ENCODE data around the gene SP110.
"Not testable (repeated sequence)": the region's sequence is repeated elsewhere in the genome, so short reads cannot be mapped to it uniquely, and the experiment has no call there.

SP110 gene

GRCh38 chr2:230222829-230223228 is 3.0 kb upstream of the SP110 start:
- not testable (repeated sequence) for DNase-seq

GRCh38 chr2:230221493-230221892 is 1.7 kb upstream of the SP110 start:
- no peak for DNase-seq

- DNase-seq: no peak
Measured at GRCh38 chr2:230220347-230220969, 674 bp upstream of the SP110 start.

- no peak for DNase-seq
Measured at GRCh38 chr2:230218421-230218820, 1.4 kb downstream of the SP110 start.

GRCh38 chr2:230217424-230217823 is 2.4 kb downstream of the SP110 start:
- DNase-seq: no peak

- peak; percentile 69 for DNase-seq
Measured at GRCh38 chr2:230216489-230216888, 3.3 kb downstream of the SP110 start.

- DNase-seq: no peak
Measured at GRCh38 chr2:230209422-230210051, 10.2 kb downstream of the SP110 start.

- DNase-seq: no peak
Measured at GRCh38 chr2:230208576-230208975, 11.2 kb downstream of the SP110 start.

- no peak for DNase-seq
Measured at GRCh38 chr2:230205721-230206120, 14.1 kb downstream of the SP110 start.

GRCh38 chr2:230205034-230205433 is 14.8 kb downstream of the SP110 start:
- DNase-seq: no peak

- no peak for DNase-seq
Measured at GRCh38 chr2:230203110-230203676, 16.6 kb downstream of the SP110 start.

GRCh38 chr2:230202430-230203109 is 17.2 kb downstream of the SP110 start:
- no peak for DNase-seq

- no peak for DNase-seq
Measured at GRCh38 chr2:230184727-230185578, 34.8 kb downstream of the SP110 start.

- DNase-seq: no peak
Measured at GRCh38 chr2:230181195-230181594, 38.6 kb downstream of the SP110 start.

- DNase-seq: no peak
Measured at GRCh38 chr2:230179907-230180306, 39.9 kb downstream of the SP110 start.

GRCh38 chr2:230178546-230179485 is 41.0 kb downstream of the SP110 start:
- DNase-seq: no peak

GRCh38 chr2:230176996-230177395 is 42.8 kb downstream of the SP110 start:
- no peak for DNase-seq

- DNase-seq: no peak
Measured at GRCh38 chr2:230174466-230174865, 45.3 kb downstream of the SP110 start.

GRCh38 chr2:230172852-230173251 is 46.9 kb downstream of the SP110 start:
- DNase-seq: no peak

GRCh38 chr2:230172156-230172555 is 47.6 kb downstream of the SP110 start:
- no peak for DNase-seq

GRCh38 chr2:230170532-230170931 is 49.3 kb downstream of the SP110 start:
- DNase-seq: no peak
